ENCODE data around the gene AMOTL2.

DNA sequence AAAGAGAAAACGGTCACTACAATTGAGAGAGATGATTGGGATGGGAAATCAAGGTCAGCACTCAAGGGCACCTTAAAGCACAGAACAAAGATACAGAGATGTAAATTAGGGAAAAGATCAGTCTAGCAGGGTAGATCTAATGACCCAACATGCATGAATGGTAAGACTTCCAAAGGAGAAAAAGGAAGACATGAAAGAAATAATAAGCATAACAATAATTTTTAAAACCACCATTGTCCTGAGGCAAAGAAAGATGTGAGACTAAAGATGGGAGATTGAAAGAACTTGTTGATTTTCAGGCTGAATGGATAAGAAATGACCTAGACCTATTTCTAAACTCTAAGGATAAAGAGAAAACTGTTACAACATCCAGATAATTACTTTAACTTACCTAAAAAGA, 34.8 kb upstream of the AMOTL2 start:
- TF ChIP-seq CTCF (IDR thresholded peaks at IDR 0.05; ENCODE audit: extremely low read depth in 1 of 2, insufficient read depth in 1 of 2, low read depth in 1 of 2, low read length in 2 of 2) (no peak), POLR2A (IDR thresholded peaks at IDR 0.05; ENCODE audit: low read depth, low read length) (no peak), MYC (IDR thresholded peaks at IDR 0.05; ENCODE audit: low read depth, low read length) (no peak), JUN (IDR thresholded peaks at IDR 0.05; ENCODE audit: borderline replicate concordance, insufficient read depth, insufficient read length, low read depth) (no peak), EZH2 (IDR thresholded peaks at IDR 0.05; ENCODE audit: borderline replicate concordance, low read depth, low read length, severe bottlenecking) (no peak)

Data from endothelial cell of umbilical vein (primary cell).